HepG2 (cell line): ENCODE data around the gene C1orf87. TPM values are rescaled to one million over a fixed set of nuclear protein-coding genes. Genes with fewer than 3 reads are reported as not detected.

Experiments used
- ATAC-seq: fragments of 200-7000 bp; cut with Tn5 transposase; 3 replicates; pipeline ENCODE4 v1.9.1; 2020; ENCODE audit warnings: mild to moderate bottlenecking, moderate library complexity
- BruUV-seq: library from RNA; stranded (reverse); fragments of 400-500 nt; replicated peaks from 2 replicates; lab custom pipeline; 2021; lab: Mats Ljungman, UMichigan
- CTCF ChIA-PET: fragments of 300-600 bp; formaldehyde crosslinking; extraction: SDS; loops from one replicate; lab custom pipeline; 2021; ENCODE audit warnings: low total read pairs, inconsistent platforms, low intra/inter-chr PET ratio; lab: Yijun Ruan, JAX
- POLR2A ChIA-PET: fragments of 350-600 bp; sonication (Branson Sonifier 250); formaldehyde crosslinking; loops from one replicate; lab custom pipeline; 2020; ENCODE audit warnings: antibody characterized with exemption, inconsistent platforms; lab: Yijun Ruan, JAX
- DNase-seq: peaks from one replicate; pipeline ENCODE4 v3.0.0-alpha.2; 2015; ENCODE audit warnings: low spot score
- FAIRE-seq: peaks from 3 replicates; lab custom pipeline; 2011; peaks lifted over from hg19 to GRCh38; lab: Jason Lieb, UNC
- H2AFZ ChIP-seq: one replicate; pipeline ENCODE4 v1.6.1; 2011; ENCODE audit warnings: low read length, inconsistent platforms
- H3K27ac ChIP-seq: fragments of 300-600 bp; 3 replicates; pipeline ENCODE4 v1.8.0; 2011; ENCODE audit warnings: mixed run types, mild to moderate bottlenecking, mixed read lengths, low read length, inconsistent platforms; ENCODE audit not compliant: insufficient read depth; ENCODE audit errors: extremely low read length
- H3K27me3 ChIP-seq, 2 experiments: fragments of 200-600 bp in 1 of 2; 2 replicates in 1 of 2; 3 replicates in 1 of 2; pipeline versions ENCODE4 v1.6.0 to v1.8.0; 2011; ENCODE audit warnings: low read length in 2 of 2, mild to moderate bottlenecking in 2 of 2, moderate library complexity in 2 of 2, inconsistent platforms in 1 of 2; ENCODE audit not compliant: insufficient read depth in 2 of 2, control insufficient read depth in 1 of 2
- H3K36me3 ChIP-seq, 2 experiments: fragments of 200-600 bp in 1 of 2; replicated peaks in 1 of 2; 2 replicates in 1 of 2; 3 replicates in 1 of 2; pipeline versions ENCODE4 v1.5.1 to v1.8.0; 2011; ENCODE audit warnings: low read length in 2 of 2, inconsistent platforms in 1 of 2; ENCODE audit not compliant: insufficient read depth in 2 of 2, control insufficient read depth in 1 of 2
- H3K4me1 ChIP-seq: 2 replicates; pipeline ENCODE4 v1.5.1; 2012; ENCODE audit warnings: low read length, inconsistent platforms; ENCODE audit not compliant: insufficient read depth
- H3K4me2 ChIP-seq: 2 replicates; pipeline ENCODE4 v1.6.0; 2011; ENCODE audit warnings: low read depth, low read length, inconsistent platforms
- H3K4me3 ChIP-seq, 3 experiments: fragments of 200-600 bp in 1 of 3; sonication (generic), shearing (Covaris generic) in 1 of 3; replicated peaks in 1 of 3; 2 replicates each; pipeline ENCODE4 v1.5.1; 2011 to 2016; ENCODE audit warnings: low read length in 3 of 3, inconsistent platforms in 2 of 3, low read depth in 2 of 3, mild to moderate bottlenecking in 2 of 3, control low read depth in 1 of 3, mixed read lengths in 1 of 3; ENCODE audit not compliant: insufficient read depth in 1 of 3
- H3K79me2 ChIP-seq: one replicate; pipeline ENCODE4 v1.6.1; 2011; ENCODE audit warnings: low read length, inconsistent platforms; ENCODE audit not compliant: insufficient read depth
- H3K9ac ChIP-seq: 2 replicates; pipeline ENCODE4 v1.6.0; 2011; ENCODE audit warnings: mild to moderate bottlenecking, low read depth, low read length, inconsistent platforms; ENCODE audit not compliant: insufficient read depth
- H3K9me3 ChIP-seq: 2 replicates; pipeline ENCODE4 v1.5.1; 2012; ENCODE audit warnings: mild to moderate bottlenecking, low read length
- H4K20me1 ChIP-seq: 2 replicates; pipeline ENCODE4 v1.6.0; 2011; ENCODE audit warnings: inconsistent platforms, mild to moderate bottlenecking, low read length, moderate library complexity; ENCODE audit not compliant: insufficient read depth
- CEBPB ChIP-seq: IDR thresholded peaks from 2 replicates; pipeline ENCODE4 v1.6.1; 2011; ENCODE audit warnings: low read depth, low read length, improper control_type of control experiment, borderline replicate concordance
- NFATC3 ChIP-seq: sonication (generic); formaldehyde crosslinking; IDR thresholded peaks from 2 replicates; pipeline ENCODE4 v1.5.1; 2020; ENCODE audit warnings: mild to moderate bottlenecking, missing genetic modification reagents
- NFIB ChIP-seq: sonication (generic); formaldehyde crosslinking; IDR thresholded peaks from 2 replicates; pipeline ENCODE4 v1.9.0; 2021; ENCODE audit warnings: missing genetic modification reagents, mild to moderate bottlenecking, borderline replicate concordance
- NKX3-1 ChIP-seq: sonication (generic); formaldehyde crosslinking; IDR thresholded peaks from 2 replicates; pipeline ENCODE4 v1.5.0; 2020; ENCODE audit warnings: missing genetic modification reagents
- PAXIP1 ChIP-seq: sonication (generic); formaldehyde crosslinking; conservative IDR thresholded peaks from 2 replicates; pipeline ENCODE4 v1.4.0; 2020; ENCODE audit warnings: mild to moderate bottlenecking, missing genetic modification reagents, moderate library complexity
- PHF8 ChIP-seq: sonication (generic); formaldehyde crosslinking; IDR thresholded peaks from 2 replicates; pipeline ENCODE4 v1.5.0; 2020; ENCODE audit warnings: missing genetic modification reagents
- SP2 ChIP-seq: sonication (generic); formaldehyde crosslinking; IDR thresholded peaks from 2 replicates; pipeline ENCODE4 v1.5.1; 2020; ENCODE audit warnings: mild to moderate bottlenecking, missing genetic modification reagents
- ZKSCAN8 ChIP-seq: IDR thresholded peaks from 2 replicates; pipeline ENCODE4 v1.6.1; 2016; ENCODE audit warnings: borderline replicate concordance, missing genetic modification reagents, missing compliant biosample characterization
- ZNF10 ChIP-seq: sonication (generic); formaldehyde crosslinking; IDR thresholded peaks from 2 replicates; pipeline ENCODE4 v1.4.0; 2020; ENCODE audit warnings: mild to moderate bottlenecking, low read depth, missing genetic modification reagents, borderline replicate concordance
- ZNF138 ChIP-seq: sonication (generic); formaldehyde crosslinking; IDR thresholded peaks from 2 replicates; pipeline ENCODE4 v1.5.0; 2020; ENCODE audit warnings: mild to moderate bottlenecking, low read depth, missing genetic modification reagents
- ZNF251 ChIP-seq: sonication (generic); formaldehyde crosslinking; IDR thresholded peaks from 2 replicates; pipeline ENCODE4 v1.9.0; 2021; ENCODE audit warnings: mild to moderate bottlenecking, missing genetic modification reagents
- ZNF619 ChIP-seq: sonication (generic); formaldehyde crosslinking; IDR thresholded peaks from 2 replicates; pipeline ENCODE4 v1.4.0; 2020; ENCODE audit warnings: mild to moderate bottlenecking, missing genetic modification reagents
- ZNF670 ChIP-seq: sonication (generic); formaldehyde crosslinking; IDR thresholded peaks from 2 replicates; pipeline ENCODE4 v1.8.0; 2022; ENCODE audit warnings: mild to moderate bottlenecking, missing genetic modification reagents, borderline replicate concordance
- WGBS: methylation state at CpG from one replicate; pipeline ENCODE4 v1.1.6; 2017; ENCODE audit warnings: low lambda C conversion rate; 5-methylcytosine and 5-hydroxymethylcytosine counted together
- in situ Hi-C: cut with HindIII; loops from 2 replicates; pipeline ENCODE4 v1.10.0; 2017; ENCODE audit warnings: low pct_unique_long_range_greater_than_20kb; ENCODE audit not compliant: extremely low pct_ligation_motif_present
- intact Hi-C: fragments of 100-400 bp; cut with micrococcal nuclease; formaldehyde crosslinking; loops from one replicate; pipeline ENCODE4 v1.10.0; 2022; ENCODE audit not compliant: unreplicated experiment
- polyA plus RNA-seq, 8 experiments: library from polyadenylated mRNA; depleted of rRNA in 3 of 8; stranded (reverse) in 7 of 8; unstranded in 1 of 8; fragments of >200 nt; fragmentation: Illumina TruSeq in 4 of 8; extraction: Trizol in 4 of 8; gene quantifications; 2 replicates each; pipeline versions ENCODE4 v1.2.1 to v1.2.3, GENCODE V29; 2011 to 2016; ENCODE audit warnings: low read depth in 4 of 8, missing spikeins in 1 of 8, mixed read lengths in 1 of 8; ENCODE audit not compliant: insufficient read depth in 1 of 8
- total RNA-seq, 5 experiments: library from RNA; depleted of rRNA; stranded (reverse); fragments of >200 nt; fragmentation: Illumina TruSeq; extraction: Trizol; gene quantifications; 2 replicates each; pipeline ENCODE4 v1.2.3, GENCODE V29; 2016; ENCODE audit warnings: low read depth in 1 of 5

The C1orf87 gene
- total and polyA plus RNA-seq, 2 of the 13 experiments (the other 11 are each of a cell fraction or from before 2014, with no cell fraction given) = not detected

GRCh38 chr1:60102267-60103061 lies 28.9 kb upstream of the C1orf87 start:
- in situ Hi-C loops = no loop called here
- Histone ChIP-seq H3K79me2 (no peaks in the 10 kb centered on the region), H3K4me3 (no peak overlapping the region), H3K9ac (no peak overlapping the region), H2AFZ (no peak overlapping the region), H4K20me1 (no peaks in the 10 kb centered on the region), H3K27ac (no peak overlapping the region), H3K36me3 (no peaks in the 10 kb centered on the region), H3K4me2 (no peak overlapping the region), H3K4me1 (no peaks in the 10 kb centered on the region), H3K9me3 (no peaks in the 10 kb centered on the region), H3K27me3 (no peaks in the 10 kb centered on the region)
- intact Hi-C loops = no loop called here
- FAIRE-seq (no peak), ATAC-seq (no peak), DNase-seq (no peak)
- WGBS = 0% methylated on average over 3 of the region's 3 CpGs
- TF ChIP-seq ZNF670 (CRISPR knock-in tag) (no peak), NFATC3 (no peak)
- BruUV-seq = no TSS peak
- CTCF ChIA-PET = no interaction called here
- POLR2A ChIA-PET = no interaction called here

- Histone ChIP-seq H3K4me1 (no peaks in the 10 kb centered on the region), H3K27ac (no peak overlapping the region), H4K20me1 (no peaks in the 10 kb centered on the region), H3K27me3 (no peaks in the 10 kb centered on the region), H3K79me2 (no peaks in the 10 kb centered on the region), H3K36me3 (no peaks in the 10 kb centered on the region), H3K9ac (no peak overlapping the region), H3K4me3 (no peak overlapping the region), H3K9me3 (no peaks in the 10 kb centered on the region), H2AFZ (no peak overlapping the region), H3K4me2 (no peak overlapping the region)
- ATAC-seq (no peak), DNase-seq (no peak), FAIRE-seq (no peak)
- CTCF ChIA-PET = no interaction called here
- WGBS = 18% methylated on average over 2 of the region's 2 CpGs
- intact Hi-C loops (no loop called here), in situ Hi-C loops (no loop called here)
- no TSS peak for BruUV-seq
- POLR2A ChIA-PET = no interaction called here
- TF ChIP-seq ZNF251 (no peak), ZNF138 (no peak), PAXIP1 (CRISPR knock-in tag) (no peak), NFIB (CRISPR knock-in tag) (no peak), ZKSCAN8 (CRISPR knock-in tag) (no peak), ZNF619 (no peak), CEBPB (no peak), PHF8 (CRISPR knock-in tag) (no peak), SP2 (no peak), ZNF10 (CRISPR knock-in tag) (no peak), NKX3-1 (CRISPR knock-in tag) (no peak)
Observed at GRCh38 chr1:60101516-60101915, 27.9 kb upstream of the C1orf87 start.
